Choroid plexus epithelial cell (primary cell): Measurements from ENCODE around the gene LDLRAP1.

ENCODE experiments used
- DNase-seq: peaks from one replicate; pipeline ENCODE4 v3.0.0-alpha.2; 2010; ENCODE audit warnings: low read depth
- H3K4me3 ChIP-seq: 2 replicates; pipeline ENCODE4 v1.5.1; 2011; ENCODE audit warnings: low read depth, mild to moderate bottlenecking, control low read depth, low read length, moderate library complexity
- CTCF ChIP-seq: conservative IDR thresholded peaks from 2 replicates; pipeline ENCODE4 v1.5.1; 2011; ENCODE audit warnings: low read depth, mild to moderate bottlenecking, control low read depth, inconsistent platforms, low read length, moderate library complexity

The LDLRAP1 gene

GRCh38 chr1:25544243-25544764, 898 bp downstream of the LDLRAP1 start:
- no peak for DNase-seq
- peak overlapping the region; percentile 78 for H3K4me3 ChIP-seq
- TF ChIP-seq CTCF: no peak

GRCh38 chr1:25544819-25545218, 1.4 kb downstream of the LDLRAP1 start:
- TF ChIP-seq CTCF: no peak
- peak overlapping the region; percentile 78 for H3K4me3 ChIP-seq

GRCh38 chr1:25545767-25546166, 2.4 kb downstream of the LDLRAP1 start:
- no peak overlapping the region for H3K4me3 ChIP-seq
- DNase-seq: no peak
- no peak for TF ChIP-seq CTCF

More at GRCh38 chr1:25544819-25545218, 1.4 kb downstream of the LDLRAP1 start:
- no peak for DNase-seq

GRCh38 chr1:25546193-25546592, 2.8 kb downstream of the LDLRAP1 start:
- DNase-seq: no peak
- TF ChIP-seq CTCF: no peak
- H3K4me3 ChIP-seq: no peak overlapping the region

GRCh38 chr1:25548601-25549000, 5.2 kb downstream of the LDLRAP1 start:
- no peak for DNase-seq
- no peak for TF ChIP-seq CTCF
- no peak overlapping the region for H3K4me3 ChIP-seq

- TF ChIP-seq CTCF: peak; percentile 3
- DNase-seq: peak; percentile 76
Measured at GRCh38 chr1:25549273-25550154, 6.1 kb downstream of the LDLRAP1 start.

GRCh38 chr1:25550155-25550506, 6.7 kb downstream of the LDLRAP1 start:
- TF ChIP-seq CTCF: no peak
- H3K4me3 ChIP-seq: no peak overlapping the region

More at GRCh38 chr1:25549273-25550154, 6.1 kb downstream of the LDLRAP1 start:
- no peak overlapping the region for H3K4me3 ChIP-seq

More at GRCh38 chr1:25550155-25550506, 6.7 kb downstream of the LDLRAP1 start:
- peak; percentile 73 for DNase-seq
